ENCODE data around the gene BRCA2. TPM values are rescaled to one million over a fixed set of nuclear protein-coding genes. Genes with fewer than 3 reads are reported as not detected.

BRCA2 gene
- total RNA-seq, 1 donor from 2014 or later = 1.9 TPM

GRCh38 chr13:32381539-32381938 lies 66.2 kb downstream of the BRCA2 start:
- DNase-seq (ENCODE audit: low spot score) = no peak

- DNase-seq (ENCODE audit: low spot score) = no peak
Measured at GRCh38 chr13:32383836-32384618, 68.7 kb downstream of the BRCA2 start.

GRCh38 chr13:32384702-32385101 lies 69.4 kb downstream of the BRCA2 start:
- no peak for DNase-seq (ENCODE audit: low spot score)

- no peak for DNase-seq (ENCODE audit: low spot score)
Measured at GRCh38 chr13:32385410-32385809, 70.1 kb downstream of the BRCA2 start.

- no peak for DNase-seq (ENCODE audit: low spot score)
Measured at GRCh38 chr13:32390048-32390447, 74.7 kb downstream of the BRCA2 start.

- DNase-seq (ENCODE audit: low spot score) = no peak
Measured at GRCh38 chr13:32390484-32390883, 75.2 kb downstream of the BRCA2 start.

- no peak for DNase-seq (ENCODE audit: low spot score)
Measured at GRCh38 chr13:32391101-32391619, 75.9 kb downstream of the BRCA2 start.

GRCh38 chr13:32403108-32403507 lies 87.8 kb downstream of the BRCA2 start:
- DNase-seq (ENCODE audit: low spot score) = no peak

- no peak for DNase-seq (ENCODE audit: low spot score)
Measured at GRCh38 chr13:32407854-32408253, 92.5 kb downstream of the BRCA2 start.

- no peak for DNase-seq (ENCODE audit: low spot score)
Measured at GRCh38 chr13:32408296-32409000, 93.1 kb downstream of the BRCA2 start.

GRCh38 chr13:32409001-32409313 lies 93.6 kb downstream of the BRCA2 start:
- DNase-seq (ENCODE audit: low spot score) = no peak

GRCh38 chr13:32409561-32410421 lies 94.5 kb downstream of the BRCA2 start:
- DNase-seq (ENCODE audit: low spot score) = no peak

GRCh38 chr13:32413284-32413683 lies 98.0 kb downstream of the BRCA2 start:
- no peak for DNase-seq (ENCODE audit: low spot score)

- DNase-seq (ENCODE audit: low spot score) = no peak
Measured at GRCh38 chr13:32414580-32414979, 99.3 kb downstream of the BRCA2 start.

- DNase-seq (ENCODE audit: low spot score) = no peak
Measured at GRCh38 chr13:32415019-32415418, 99.7 kb downstream of the BRCA2 start.

- no peak for DNase-seq (ENCODE audit: low spot score)
Measured at GRCh38 chr13:32417995-32418394, 102.7 kb downstream of the BRCA2 start.

- no peak for DNase-seq (ENCODE audit: low spot score)
Measured at GRCh38 chr13:32419862-32420261, 104.6 kb downstream of the BRCA2 start.

GRCh38 chr13:32423592-32423991 lies 108.3 kb downstream of the BRCA2 start:
- DNase-seq (ENCODE audit: low spot score) = no peak

GRCh38 chr13:32425158-32425557 lies 109.8 kb downstream of the BRCA2 start:
- DNase-seq (ENCODE audit: low spot score) = no peak

GRCh38 chr13:32426191-32426989 lies 111.1 kb downstream of the BRCA2 start:
- DNase-seq (ENCODE audit: low spot score) = no peak
